GM19023 (cell line): ENCODE results near the gene NAALADL1.
A peak's percentile ranks its signal among the peaks of the same experiment; 100 is the strongest.

Experiments
- ATAC-seq: cut with Tn5 transposase; IDR thresholded peaks from one replicate; pipeline ENCODE4 v1.9.1; 2021; ENCODE audit warnings: mild to moderate bottlenecking, moderate library complexity; ENCODE audit not compliant: unreplicated experiment

NAALADL1 gene

GRCh38 chr11:65083834-65084597, 25.7 kb upstream of the NAALADL1 start, which contains the start of the genes CDCA5 and ZFPL1:
Gene CDCA5, minus strand, starts transcription at chr11:65084040. Its CDS starts 62 bp downstream, at chr11:65083978.
Gene ZFPL1, plus strand, starts transcription at chr11:65084222. Its CDS starts 477 bp downstream, at chr11:65084699.
- peak; percentile 79 for ATAC-seq

GRCh38 chr11:65083134-65083833, 24.9 kb upstream of the NAALADL1 start:
- ATAC-seq: peak; percentile 9

GRCh38 chr11:65078786-65079342, 20.5 kb upstream of the NAALADL1 start:
- no peak for ATAC-seq

GRCh38 chr11:65078151-65078550, 19.8 kb upstream of the NAALADL1 start:
- no peak for ATAC-seq

- ATAC-seq: no peak
Observed at GRCh38 chr11:65077451-65077850, 19.1 kb upstream of the NAALADL1 start.

- ATAC-seq: no peak
Observed at GRCh38 chr11:65072631-65072966, 14.2 kb upstream of the NAALADL1 start.

- ATAC-seq: no peak
Observed at GRCh38 chr11:65071907-65072630, 13.7 kb upstream of the NAALADL1 start.

GRCh38 chr11:65069217-65069616, 10.9 kb upstream of the NAALADL1 start:
- ATAC-seq: no peak

- no peak for ATAC-seq
Observed at GRCh38 chr11:65067446-65067845, 9.1 kb upstream of the NAALADL1 start.

GRCh38 chr11:65066805-65067291, 8.5 kb upstream of the NAALADL1 start:
- ATAC-seq: no peak

GRCh38 chr11:65066315-65066714, 8.0 kb upstream of the NAALADL1 start:
- no peak for ATAC-seq

GRCh38 chr11:65065851-65066250, 7.5 kb upstream of the NAALADL1 start:
- ATAC-seq: no peak

- no peak for ATAC-seq
Observed at GRCh38 chr11:65064847-65065240, 6.5 kb upstream of the NAALADL1 start.

GRCh38 chr11:65063532-65063931, 5.2 kb upstream of the NAALADL1 start:
- ATAC-seq: no peak

GRCh38 chr11:65060913-65061408, 2.6 kb upstream of the NAALADL1 start:
- ATAC-seq: no peak

- ATAC-seq: no peak
Observed at GRCh38 chr11:65059959-65060824, 1.8 kb upstream of the NAALADL1 start.

- ATAC-seq: no peak
Observed at GRCh38 chr11:65059523-65059922, 1.2 kb upstream of the NAALADL1 start.

- ATAC-seq: no peak
Observed at GRCh38 chr11:65058012-65058411, 341 bp downstream of the NAALADL1 start.

GRCh38 chr11:65057526-65057925, 827 bp downstream of the NAALADL1 start:
- no peak for ATAC-seq

- no peak for ATAC-seq
Observed at GRCh38 chr11:65056999-65057398, 1.4 kb downstream of the NAALADL1 start.
